SK-N-SH (cell line): Measurements from ENCODE around the gene KIAA1549.

Experiments used
- EP300 ChIP-seq, 2 experiments: IDR thresholded peaks; 2 replicates each; pipeline versions ENCODE4 v1.4.0 to v1.6.1; 2012; ENCODE audit warnings: borderline replicate concordance in 1 of 2, low read depth in 1 of 2, low read length in 1 of 2
- JUND ChIP-seq: IDR thresholded peaks from 2 replicates; pipeline ENCODE4 v1.4.0; 2012
- RCOR1 ChIP-seq: fragments of 150-350 bp; IDR thresholded peaks from 2 replicates; pipeline ENCODE4 v1.6.1; 2017; ENCODE audit warnings: antibody characterized with exemption, low read length
- RFX5 ChIP-seq: IDR thresholded peaks from 2 replicates; pipeline ENCODE4 v1.6.1; 2012; ENCODE audit warnings: mild to moderate bottlenecking, improper control_type of control experiment, low read length
- YY1 ChIP-seq: IDR thresholded peaks from 2 replicates; pipeline ENCODE4 v1.4.0; 2012; ENCODE audit warnings: low read depth, mild to moderate bottlenecking
- TF ChIP-seq, protein P1 (sequence below): fragments of 200-600 bp; sonication (generic); IDR thresholded peaks from 2 replicates; pipeline ENCODE4 v1.6.1; 2017; ENCODE audit warnings: antibody characterized with exemption, mild to moderate bottlenecking, moderate library complexity

DNA sequence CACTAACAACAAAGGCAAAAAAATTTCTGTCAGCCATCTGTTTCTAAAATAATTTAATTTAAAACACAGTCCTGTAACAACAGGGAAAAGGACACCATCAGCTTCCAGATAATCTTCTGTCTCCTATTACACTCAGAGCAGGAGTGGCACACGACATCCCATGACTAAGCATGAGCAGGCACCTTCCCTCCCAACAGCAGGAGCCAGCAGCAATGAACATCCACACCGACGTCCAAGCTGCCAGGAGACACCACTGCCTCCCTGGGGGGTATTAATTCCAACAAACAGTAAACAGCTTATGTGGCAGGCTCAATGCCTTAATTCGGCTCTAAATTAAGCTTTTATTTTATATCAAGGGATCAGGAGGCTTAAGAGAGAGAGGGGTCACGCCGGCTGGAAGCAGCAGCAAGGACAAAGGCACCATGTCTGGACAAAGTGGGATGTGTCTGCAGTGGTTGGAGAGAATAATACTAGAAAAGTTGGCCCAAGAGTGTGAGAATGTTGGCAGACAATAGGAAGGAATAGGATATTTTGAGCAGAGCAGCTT, 45.7 kb downstream of the KIAA1549 start:
- TF ChIP-seq, protein P1, sequence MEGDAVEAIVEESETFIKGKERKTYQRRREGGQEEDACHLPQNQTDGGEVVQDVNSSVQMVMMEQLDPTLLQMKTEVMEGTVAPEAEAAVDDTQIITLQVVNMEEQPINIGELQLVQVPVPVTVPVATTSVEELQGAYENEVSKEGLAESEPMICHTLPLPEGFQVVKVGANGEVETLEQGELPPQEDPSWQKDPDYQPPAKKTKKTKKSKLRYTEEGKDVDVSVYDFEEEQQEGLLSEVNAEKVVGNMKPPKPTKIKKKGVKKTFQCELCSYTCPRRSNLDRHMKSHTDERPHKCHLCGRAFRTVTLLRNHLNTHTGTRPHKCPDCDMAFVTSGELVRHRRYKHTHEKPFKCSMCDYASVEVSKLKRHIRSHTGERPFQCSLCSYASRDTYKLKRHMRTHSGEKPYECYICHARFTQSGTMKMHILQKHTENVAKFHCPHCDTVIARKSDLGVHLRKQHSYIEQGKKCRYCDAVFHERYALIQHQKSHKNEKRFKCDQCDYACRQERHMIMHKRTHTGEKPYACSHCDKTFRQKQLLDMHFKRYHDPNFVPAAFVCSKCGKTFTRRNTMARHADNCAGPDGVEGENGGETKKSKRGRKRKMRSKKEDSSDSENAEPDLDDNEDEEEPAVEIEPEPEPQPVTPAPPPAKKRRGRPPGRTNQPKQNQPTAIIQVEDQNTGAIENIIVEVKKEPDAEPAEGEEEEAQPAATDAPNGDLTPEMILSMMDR = no peak
- no peak for TF ChIP-seq RFX5
- TF ChIP-seq JUND = peak; percentile 44; the same call in 1 of the 2 replicates
- TF ChIP-seq EP300 (IDR thresholded peaks at IDR 0.05; ENCODE audit: borderline replicate concordance in 1 of 2, low read depth in 1 of 2, low read length in 1 of 2) = peak; percentile 61 to 94; a peak in 3 of 4 replicates
- peak; percentile 97 for TF ChIP-seq RCOR1
- TF ChIP-seq YY1 = no peak
